HepG2 (cell line): ENCODE results near the gene RAD51. TPM values are rescaled to one million over a fixed set of nuclear protein-coding genes. Genes with fewer than 3 reads are reported as not detected.
A peak's percentile ranks its signal among the peaks of the same experiment; 100 is the strongest.

Source experiments
- ATAD3A ChIP-seq: sonication (generic); formaldehyde crosslinking; IDR thresholded peaks from 2 replicates; pipeline ENCODE4 v1.4.0; 2020; ENCODE audit warnings: missing genetic modification reagents
- CBX1 ChIP-seq: IDR thresholded peaks from one replicate; pipeline ENCODE4 v1.6.1; 2016; ENCODE audit warnings: antibody characterized with exemption, low read depth
- ERF ChIP-seq: IDR thresholded peaks from 2 replicates; pipeline ENCODE4 v1.6.1; 2018; ENCODE audit warnings: missing biosample characterization, missing genetic modification reagents
- FOXA3 ChIP-seq: IDR thresholded peaks from 2 replicates; pipeline ENCODE4 v1.6.1; 2016; ENCODE audit warnings: missing genetic modification reagents, missing compliant biosample characterization
- HHEX ChIP-seq: IDR thresholded peaks from 2 replicates; pipeline ENCODE4 v1.6.1; 2016; ENCODE audit warnings: control low read depth
- KLF9 ChIP-seq: IDR thresholded peaks from 2 replicates; pipeline ENCODE4 v1.6.1; 2016; ENCODE audit warnings: low read depth
- KMT2B ChIP-seq: IDR thresholded peaks from 2 replicates; pipeline ENCODE4 v1.6.1; 2016; ENCODE audit warnings: missing genetic modification reagents, missing compliant biosample characterization
- MED13 ChIP-seq: sonication (generic); formaldehyde crosslinking; IDR thresholded peaks from 2 replicates; pipeline ENCODE4 v1.5.0; 2020; ENCODE audit warnings: missing genetic modification reagents
- NR2F1 ChIP-seq, 2 experiments: fragments of 450-650 bp in 1 of 2; formaldehyde crosslinking in 1 of 2; IDR thresholded peaks; 2 replicates each; pipeline versions ENCODE4 v1.5.0 to v1.6.1; 2016 to 2020; ENCODE audit warnings: mild to moderate bottlenecking in 1 of 2, missing compliant biosample characterization in 1 of 2, missing genetic modification reagents in 1 of 2, moderate library complexity in 1 of 2
- NRL ChIP-seq: sonication (generic); formaldehyde crosslinking; IDR thresholded peaks from 2 replicates; pipeline ENCODE4 v1.5.0; 2020; ENCODE audit warnings: missing genetic modification reagents, mild to moderate bottlenecking, moderate library complexity, borderline replicate concordance
- RARA ChIP-seq: IDR thresholded peaks from 2 replicates; pipeline ENCODE4 v1.6.1; 2016; ENCODE audit warnings: missing genetic modification reagents, missing compliant biosample characterization
- SIN3A ChIP-seq: IDR thresholded peaks from 2 replicates; pipeline ENCODE4 v1.6.1; 2011; ENCODE audit warnings: low read depth, mild to moderate bottlenecking, control low read depth, low read length, borderline replicate concordance
- SMAD3 ChIP-seq: sonication (generic); formaldehyde crosslinking; IDR thresholded peaks from 2 replicates; pipeline ENCODE4 v1.4.0; 2020; ENCODE audit warnings: missing genetic modification reagents
- SNAPC2 ChIP-seq: sonication (generic); formaldehyde crosslinking; IDR thresholded peaks from 2 replicates; pipeline ENCODE4 v1.8.1; 2022; ENCODE audit warnings: mild to moderate bottlenecking, missing genetic modification reagents
- TFAP4 ChIP-seq: sonication (generic); IDR thresholded peaks from 2 replicates; pipeline ENCODE4 v1.6.1; 2016; ENCODE audit warnings: low read depth, borderline replicate concordance
- polyA plus RNA-seq, 8 experiments: library from polyadenylated mRNA; depleted of rRNA in 3 of 8; stranded (reverse) in 7 of 8; unstranded in 1 of 8; fragments of >200 nt; fragmentation: Illumina TruSeq in 4 of 8; extraction: Trizol in 4 of 8; gene quantifications; 2 replicates each; pipeline versions ENCODE4 v1.2.1 to v1.2.3, GENCODE V29; 2011 to 2016; ENCODE audit warnings: low read depth in 4 of 8, missing spikeins in 1 of 8, mixed read lengths in 1 of 8; ENCODE audit not compliant: insufficient read depth in 1 of 8
- total RNA-seq, 5 experiments: library from RNA; depleted of rRNA; stranded (reverse); fragments of >200 nt; fragmentation: Illumina TruSeq; extraction: Trizol; gene quantifications; 2 replicates each; pipeline ENCODE4 v1.2.3, GENCODE V29; 2016; ENCODE audit warnings: low read depth in 1 of 5
- TF ChIP-seq, protein P1 (sequence below): sonication (generic); formaldehyde crosslinking; IDR thresholded peaks from 2 replicates; pipeline ENCODE4 v1.4.0; 2020; ENCODE audit warnings: mild to moderate bottlenecking, missing genetic modification reagents
- TF ChIP-seq, protein P2 (sequence below): sonication (generic); formaldehyde crosslinking; IDR thresholded peaks from 2 replicates; pipeline ENCODE4 v1.5.0; 2020; ENCODE audit warnings: mild to moderate bottlenecking, missing genetic modification reagents

RAD51 gene
- total and polyA plus RNA-seq, 2 of the 13 experiments (the other 11 are each of a cell fraction or from before 2014, with no cell fraction given), result 8.5 to 12.8 TPM

DNA sequence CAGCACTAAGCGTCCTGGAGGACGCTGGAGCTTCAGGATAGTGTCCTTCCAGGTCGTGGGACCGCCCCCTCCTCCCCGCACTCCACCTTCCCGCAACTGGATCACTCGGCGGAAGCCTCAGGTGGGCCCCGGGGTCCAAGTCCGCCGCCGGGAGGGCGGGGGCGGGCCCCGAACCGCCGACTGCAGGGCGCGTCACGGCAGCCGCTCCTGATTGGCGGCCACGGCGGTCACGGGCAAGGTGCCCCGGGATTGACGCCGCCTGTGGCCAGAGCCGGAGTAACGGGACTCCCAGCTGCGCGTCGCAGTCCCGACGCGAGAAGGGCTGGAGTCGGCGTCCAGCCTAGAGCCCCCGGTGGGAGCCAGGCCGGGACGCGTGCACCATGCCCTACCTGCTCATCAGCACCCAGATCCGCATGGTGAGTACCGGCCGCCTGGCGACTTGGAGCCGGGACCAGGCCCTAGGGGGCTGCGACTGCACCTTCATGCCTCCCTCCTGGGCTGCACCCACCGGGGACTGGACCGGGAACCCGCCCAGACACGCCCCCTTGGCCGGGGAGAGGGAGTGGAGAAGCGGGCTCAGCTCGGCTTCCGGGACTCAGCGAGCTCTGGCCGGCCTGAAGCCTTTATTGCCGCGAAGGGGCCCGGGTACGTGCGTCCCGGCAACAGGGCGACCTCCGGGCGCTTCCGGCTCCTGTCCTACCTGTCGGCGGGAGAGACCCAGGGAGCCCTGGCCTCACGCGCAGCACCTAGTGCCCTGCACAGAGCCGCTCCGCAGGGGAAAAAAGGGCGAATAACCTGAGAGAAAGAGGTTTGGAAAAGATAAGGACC is 69.0 kb downstream of the RAD51 start, which contains the start of gene GCHFR (continued):
- TF ChIP-seq, protein P1, sequence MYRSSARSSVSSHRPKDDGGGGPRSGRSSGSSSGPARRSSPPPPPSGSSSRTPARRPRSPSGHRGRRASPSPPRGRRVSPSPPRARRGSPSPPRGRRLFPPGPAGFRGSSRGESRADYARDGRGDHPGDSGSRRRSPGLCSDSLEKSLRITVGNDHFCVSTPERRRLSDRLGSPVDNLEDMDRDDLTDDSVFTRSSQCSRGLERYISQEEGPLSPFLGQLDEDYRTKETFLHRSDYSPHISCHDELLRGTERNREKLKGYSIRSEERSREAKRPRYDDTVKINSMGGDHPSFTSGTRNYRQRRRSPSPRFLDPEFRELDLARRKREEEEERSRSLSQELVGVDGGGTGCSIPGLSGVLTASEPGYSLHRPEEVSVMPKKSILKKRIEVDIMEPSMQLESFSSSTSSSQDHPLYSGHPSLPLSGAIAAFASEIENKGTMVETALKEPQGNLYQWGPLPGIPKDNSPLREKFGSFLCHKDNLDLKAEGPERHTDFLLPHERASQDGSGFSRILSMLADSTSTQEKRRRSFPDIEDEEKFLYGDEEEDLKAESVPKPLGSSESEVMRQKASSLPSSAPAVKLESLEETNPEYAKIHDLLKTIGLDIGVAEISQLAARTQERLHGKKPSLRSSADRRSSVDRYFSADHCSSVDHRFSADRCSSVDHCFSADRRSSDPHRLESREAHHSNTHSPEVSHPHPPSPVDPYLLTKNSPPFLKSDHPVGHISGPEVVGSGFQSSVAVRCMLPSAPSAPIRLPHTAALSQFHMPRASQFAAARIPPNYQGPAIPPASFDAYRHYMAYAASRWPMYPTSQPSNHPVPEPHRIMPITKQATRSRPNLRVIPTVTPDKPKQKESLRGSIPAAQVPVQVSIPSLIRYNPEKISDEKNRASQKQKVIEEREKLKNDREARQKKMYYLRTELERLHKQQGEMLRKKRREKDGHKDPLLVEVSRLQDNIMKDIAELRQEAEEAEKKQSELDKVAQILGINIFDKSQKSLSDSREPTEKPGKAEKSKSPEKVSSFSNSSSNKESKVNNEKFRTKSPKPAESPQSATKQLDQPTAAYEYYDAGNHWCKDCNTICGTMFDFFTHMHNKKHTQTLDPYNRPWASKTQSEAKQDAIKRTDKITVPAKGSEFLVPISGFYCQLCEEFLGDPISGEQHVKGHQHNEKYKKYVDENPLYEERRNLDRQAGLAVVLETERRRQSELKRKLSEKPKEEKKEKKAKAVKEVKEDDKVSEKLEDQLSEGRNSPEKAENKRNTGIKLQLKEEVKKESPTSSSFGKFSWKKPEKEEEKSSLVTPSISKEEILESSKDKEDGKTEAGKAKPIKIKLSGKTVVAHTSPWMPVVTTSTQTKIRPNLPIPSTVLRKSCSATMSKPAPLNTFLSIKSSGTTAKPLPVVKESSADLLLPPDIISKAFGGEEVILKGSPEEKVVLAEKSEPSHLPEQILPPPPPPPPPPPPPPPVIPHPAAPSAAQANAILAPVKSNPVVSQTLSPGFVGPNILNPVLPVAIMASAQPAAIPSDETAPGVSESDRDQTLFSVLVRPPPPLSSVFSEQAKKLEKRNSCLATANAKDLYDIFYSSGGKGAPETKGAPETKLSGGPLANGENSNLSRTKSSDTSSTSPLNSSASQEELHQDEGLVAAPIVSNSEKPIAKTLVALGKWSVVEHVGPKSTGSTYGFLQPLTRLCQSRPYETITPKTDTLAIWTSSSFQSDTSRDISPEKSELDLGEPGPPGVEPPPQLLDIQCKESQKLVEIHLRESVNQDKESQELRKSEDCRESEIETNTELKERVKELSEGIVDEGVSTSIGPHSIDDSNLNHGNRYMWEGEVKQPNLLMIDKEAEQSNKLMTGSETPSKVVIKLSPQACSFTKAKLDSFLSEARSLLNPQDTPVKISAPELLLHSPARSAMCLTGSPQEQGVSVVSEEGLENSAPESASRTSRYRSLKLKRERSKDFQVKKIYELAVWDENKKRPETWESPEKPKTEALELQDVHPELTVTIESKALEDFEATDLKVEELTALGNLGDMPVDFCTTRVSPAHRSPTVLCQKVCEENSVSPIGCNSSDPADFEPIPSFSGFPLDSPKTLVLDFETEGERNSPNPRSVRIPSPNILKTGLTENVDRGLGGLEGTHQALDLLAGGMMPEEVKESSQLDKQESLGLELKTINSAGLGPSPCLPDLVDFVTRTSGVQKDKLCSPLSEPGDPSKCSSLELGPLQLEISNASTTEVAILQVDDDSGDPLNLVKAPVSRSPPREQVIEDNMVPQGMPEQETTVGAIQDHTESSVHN (CRISPR knock-in tag), result no peak
- TF ChIP-seq KLF9 (CRISPR knock-in tag) (peak; percentile 92), NRL (CRISPR knock-in tag) (no peak), TFAP4 (no peak), FOXA3 (CRISPR knock-in tag) (peak; percentile 21; the same call in 1 of the 2 replicates), SNAPC2 (CRISPR knock-in tag) (no peak; the same call in 1 of the 2 replicates), SMAD3 (CRISPR knock-in tag) (0 out of 2 replicates have a peak, but pooled peaks have one; percentile 9), NR2F1 (CRISPR knock-in tag; IDR thresholded peaks at IDR 0.05) (0 out of 4 replicates have a peak, but pooled peaks of 1 of the 2 experiments have one; percentile 3), HHEX (CRISPR knock-in tag) (no peak), KMT2B (CRISPR knock-in tag) (peak; percentile 40; the same call in 1 of the 2 replicates), SIN3A (peak; percentile 85; the same call in 1 of the 2 replicates), CBX1 (no peak), ERF (CRISPR knock-in tag) (no peak; the same call in 1 of the 2 replicates), MED13 (no peak; the same call in 1 of the 2 replicates), RARA (CRISPR knock-in tag) (peak; percentile 49), ATAD3A (CRISPR knock-in tag) (no peak)
- TF ChIP-seq, protein P2, sequence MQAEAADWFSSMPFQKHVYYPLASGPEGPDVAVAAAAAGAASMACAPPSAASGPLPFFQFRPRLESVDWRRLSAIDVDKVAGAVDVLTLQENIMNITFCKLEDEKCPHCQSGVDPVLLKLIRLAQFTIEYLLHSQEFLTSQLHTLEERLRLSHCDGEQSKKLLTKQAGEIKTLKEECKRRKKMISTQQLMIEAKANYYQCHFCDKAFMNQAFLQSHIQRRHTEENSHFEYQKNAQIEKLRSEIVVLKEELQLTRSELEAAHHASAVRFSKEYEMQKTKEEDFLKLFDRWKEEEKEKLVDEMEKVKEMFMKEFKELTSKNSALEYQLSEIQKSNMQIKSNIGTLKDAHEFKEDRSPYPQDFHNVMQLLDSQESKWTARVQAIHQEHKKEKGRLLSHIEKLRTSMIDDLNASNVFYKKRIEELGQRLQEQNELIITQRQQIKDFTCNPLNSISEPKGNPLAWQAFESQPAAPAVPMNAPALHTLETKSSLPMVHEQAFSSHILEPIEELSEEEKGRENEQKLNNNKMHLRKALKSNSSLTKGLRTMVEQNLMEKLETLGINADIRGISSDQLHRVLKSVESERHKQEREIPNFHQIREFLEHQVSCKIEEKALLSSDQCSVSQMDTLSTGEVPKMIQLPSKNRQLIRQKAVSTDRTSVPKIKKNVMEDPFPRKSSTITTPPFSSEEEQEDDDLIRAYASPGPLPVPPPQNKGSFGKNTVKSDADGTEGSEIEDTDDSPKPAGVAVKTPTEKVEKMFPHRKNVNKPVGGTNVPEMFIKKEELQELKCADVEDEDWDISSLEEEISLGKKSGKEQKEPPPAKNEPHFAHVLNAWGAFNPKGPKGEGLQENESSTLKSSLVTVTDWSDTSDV (CRISPR knock-in tag), result peak; percentile 66; the same call in 1 of the 2 replicates
